ENCODE results near the gene LAMTOR5. TPM values are rescaled to one million over a fixed set of nuclear protein-coding genes. Genes with fewer than 3 reads are reported as not detected.
"Not testable (repeated sequence)": the region's sequence is repeated elsewhere in the genome, so short reads cannot be mapped to it uniquely, and the experiment has no call there.

LAMTOR5 gene
- total RNA-seq, 2 experiments from 2014 or later = 109 to 123 TPM

DNA sequence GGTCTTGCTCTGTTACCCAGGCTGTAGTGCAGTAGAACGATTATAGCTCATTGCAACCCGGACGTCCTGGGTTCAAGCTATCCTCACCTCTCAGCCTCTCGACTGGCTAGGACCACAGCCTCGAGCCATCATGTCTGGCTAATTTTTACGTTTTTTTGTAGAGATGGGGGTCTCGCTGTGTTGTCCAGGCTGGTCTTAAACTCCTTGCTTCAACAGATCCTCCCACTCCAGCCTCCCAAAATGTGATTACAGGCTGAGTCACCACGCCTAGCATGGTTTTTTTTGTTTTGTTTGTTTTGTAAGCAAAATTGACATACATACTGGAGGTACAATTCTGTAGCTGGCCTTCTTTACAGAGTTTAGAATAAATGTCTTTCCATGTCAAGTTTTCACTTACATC lies 994 bp upstream of the LAMTOR5 start:
- ChIA-PET CTCF (ENCODE audit: unreplicated experiment) (interaction anchor here (0.9 to 1.4 kb wide), 2 partner anchors 70 to 206 kb away, joined by 3 to 6 read pairs; partner anchors contain the start of gene RBM15), POLR2A (interaction anchor here (0.7 to 3.3 kb wide), 13 partner anchors 9 to 201 kb away, joined by 3 to 29 read pairs (median 4); partner anchors contain the start of gene RBM15)
- no peak for DNase-seq (ENCODE audit: low spot score)
- peaks cover 34% of the 10 kb centered on the region for H3K79me2 ChIP-seq (ENCODE audit: insufficient read depth, low read depth, low read length)
- no peaks in the 10 kb centered on the region for H3K9me2 ChIP-seq (ENCODE audit: insufficient read depth, low read length)
- H2AFZ ChIP-seq (ENCODE audit: low read length) = peak overlapping the region; percentile 85; the same call in 1 of the 2 replicates
- intact Hi-C loops (cut with micrococcal nuclease; ENCODE audit: unreplicated experiment) = no loop called here
- H3K27ac ChIP-seq (ENCODE audit: low read depth, low read length, poor library complexity, severe bottlenecking) = no peak overlapping the region
- H3K9me3 ChIP-seq (ENCODE audit: low read length) = no peaks in the 10 kb centered on the region
- H3K36me3 ChIP-seq (ENCODE audit: insufficient read depth, low read length) = peaks cover 26% of the 10 kb centered on the region
- peak overlapping the region; percentile 80 for H3K4me3 ChIP-seq (ENCODE audit: low read depth, low read length, poor library complexity, severe bottlenecking)
- TF ChIP-seq, protein P1, sequence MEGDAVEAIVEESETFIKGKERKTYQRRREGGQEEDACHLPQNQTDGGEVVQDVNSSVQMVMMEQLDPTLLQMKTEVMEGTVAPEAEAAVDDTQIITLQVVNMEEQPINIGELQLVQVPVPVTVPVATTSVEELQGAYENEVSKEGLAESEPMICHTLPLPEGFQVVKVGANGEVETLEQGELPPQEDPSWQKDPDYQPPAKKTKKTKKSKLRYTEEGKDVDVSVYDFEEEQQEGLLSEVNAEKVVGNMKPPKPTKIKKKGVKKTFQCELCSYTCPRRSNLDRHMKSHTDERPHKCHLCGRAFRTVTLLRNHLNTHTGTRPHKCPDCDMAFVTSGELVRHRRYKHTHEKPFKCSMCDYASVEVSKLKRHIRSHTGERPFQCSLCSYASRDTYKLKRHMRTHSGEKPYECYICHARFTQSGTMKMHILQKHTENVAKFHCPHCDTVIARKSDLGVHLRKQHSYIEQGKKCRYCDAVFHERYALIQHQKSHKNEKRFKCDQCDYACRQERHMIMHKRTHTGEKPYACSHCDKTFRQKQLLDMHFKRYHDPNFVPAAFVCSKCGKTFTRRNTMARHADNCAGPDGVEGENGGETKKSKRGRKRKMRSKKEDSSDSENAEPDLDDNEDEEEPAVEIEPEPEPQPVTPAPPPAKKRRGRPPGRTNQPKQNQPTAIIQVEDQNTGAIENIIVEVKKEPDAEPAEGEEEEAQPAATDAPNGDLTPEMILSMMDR (conservative IDR thresholded peaks at IDR 0.05; ENCODE audit: low read length) = no peak
- no peak for TF ChIP-seq EZH2phosphoT487 (IDR thresholded peaks at IDR 0.05; ENCODE audit: borderline replicate concordance, low read depth, low read length)
- BruUV-seq (replicated peaks) = no TSS peak
- H3K4me2 ChIP-seq (ENCODE audit: low read length) = peak overlapping the region; percentile 77
- H4K20me1 ChIP-seq (ENCODE audit: insufficient read depth, low read length) = no peaks in the 10 kb centered on the region
- H3K4me1 ChIP-seq (ENCODE audit: insufficient read depth, low read length, poor library complexity, severe bottlenecking) = peaks cover 32% of the 10 kb centered on the region

DNA sequence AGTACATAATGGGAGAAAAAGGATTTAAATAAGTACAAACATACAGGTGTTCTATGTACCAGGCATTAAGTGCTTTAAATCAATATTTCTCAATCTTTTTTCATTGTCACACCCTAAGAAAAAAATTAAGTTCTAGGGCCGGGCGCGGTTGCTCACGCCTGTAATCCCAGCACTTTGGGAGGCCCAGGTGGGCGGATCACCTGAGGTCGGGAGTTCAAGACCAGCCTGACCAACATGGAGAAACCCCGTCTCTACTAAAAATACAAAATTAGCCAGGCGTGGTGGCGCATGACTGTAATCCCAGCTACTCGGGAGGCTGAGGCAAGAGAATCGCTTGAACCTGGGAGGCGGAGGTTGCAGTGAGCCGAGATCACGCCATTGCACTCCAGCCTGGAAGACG lies 1.1 kb downstream of the LAMTOR5 start:
- DNase-seq (ENCODE audit: low spot score); H2AFZ ChIP-seq (ENCODE audit: low read length); H4K20me1 ChIP-seq (ENCODE audit: insufficient read depth, low read length); BruUV-seq (replicated peaks); H3K9me3 ChIP-seq (ENCODE audit: low read length); H3K9me2 ChIP-seq (ENCODE audit: insufficient read depth, low read length): not testable (repeated sequence)
- CTCF ChIA-PET (ENCODE audit: unreplicated experiment) = interaction anchor here (1.0 kb wide), 1 partner anchor 53 kb away, joined by 3 read pairs; no protein-coding TSS in a partner anchor
- peak overlapping the region; percentile 80 for H3K4me3 ChIP-seq (ENCODE audit: low read depth, low read length, poor library complexity, severe bottlenecking)
- peak overlapping the region; percentile 77 for H3K4me2 ChIP-seq (ENCODE audit: low read length)
- peaks cover 47% of the 10 kb centered on the region for H3K36me3 ChIP-seq (ENCODE audit: insufficient read depth, low read length)
- H3K27ac ChIP-seq (ENCODE audit: low read depth, low read length, poor library complexity, severe bottlenecking) = peak overlapping the region; percentile 65
- POLR2A ChIA-PET = interaction anchor here (1.0 kb wide), 3 partner anchors 9 to 20 kb away, joined by 3 to 4 read pairs (median 4); no protein-coding TSS in a partner anchor
- intact Hi-C loops (cut with micrococcal nuclease; ENCODE audit: unreplicated experiment) = loop anchor here (1.0 kb wide), 1 partner anchor 22 kb away; no protein-coding TSS in a partner anchor
- H3K79me2 ChIP-seq (ENCODE audit: insufficient read depth, low read depth, low read length) = peaks cover 34% of the 10 kb centered on the region
- H3K4me1 ChIP-seq (ENCODE audit: insufficient read depth, low read length, poor library complexity, severe bottlenecking) = peaks cover 20% of the 10 kb centered on the region

DNA sequence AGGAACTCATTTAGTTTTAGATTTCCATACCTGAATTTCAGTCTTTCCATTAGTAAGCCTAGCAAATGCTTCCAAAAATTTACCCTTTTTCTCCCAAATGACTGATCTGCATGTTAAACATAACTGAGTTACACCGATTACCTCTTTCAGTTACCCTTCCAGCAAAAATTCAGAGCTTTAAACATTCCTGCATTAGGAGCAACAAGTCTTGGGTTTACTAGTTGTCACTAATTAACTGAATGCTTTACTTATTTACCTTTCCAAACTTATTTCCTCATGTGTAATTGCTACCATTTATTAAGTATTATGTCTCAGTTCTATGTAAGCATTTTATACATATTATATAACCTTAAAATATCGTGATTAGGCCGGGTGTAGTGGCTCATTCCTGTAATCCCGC lies 3.1 kb downstream of the LAMTOR5 start:
- no peak overlapping the region for H3K4me3 ChIP-seq (ENCODE audit: low read depth, low read length, poor library complexity, severe bottlenecking)
- H3K4me2 ChIP-seq (ENCODE audit: low read length) = no peak overlapping the region
- no peaks in the 10 kb centered on the region for H3K9me2 ChIP-seq (ENCODE audit: insufficient read depth, low read length)
- TF ChIP-seq EZH2phosphoT487 (IDR thresholded peaks at IDR 0.05; ENCODE audit: borderline replicate concordance, low read depth, low read length) = no peak
- TF ChIP-seq, protein P1 (conservative IDR thresholded peaks at IDR 0.05; ENCODE audit: low read length) = no peak
- H3K9me3 ChIP-seq (ENCODE audit: low read length) = no peaks in the 10 kb centered on the region
- peaks cover 20% of the 10 kb centered on the region for H3K4me1 ChIP-seq (ENCODE audit: insufficient read depth, low read length, poor library complexity, severe bottlenecking)
- intact Hi-C loops (cut with micrococcal nuclease; ENCODE audit: unreplicated experiment) = no loop called here
- no peak overlapping the region for H3K27ac ChIP-seq (ENCODE audit: low read depth, low read length, poor library complexity, severe bottlenecking)
- H2AFZ ChIP-seq (ENCODE audit: low read length) = no peak overlapping the region
- ChIA-PET CTCF (ENCODE audit: unreplicated experiment) (no interaction called here), POLR2A (interaction anchor here (0.7 to 1.5 kb wide), 5 partner anchors 9 to 214 kb away, joined by 3 to 6 read pairs (median 3); no protein-coding TSS in a partner anchor)
- DNase-seq (ENCODE audit: low spot score) = no peak
- peaks cover 34% of the 10 kb centered on the region for H3K79me2 ChIP-seq (ENCODE audit: insufficient read depth, low read depth, low read length)
- no TSS peak for BruUV-seq (replicated peaks)
- H3K36me3 ChIP-seq (ENCODE audit: insufficient read depth, low read length) = peaks cover 67% of the 10 kb centered on the region
- no peaks in the 10 kb centered on the region for H4K20me1 ChIP-seq (ENCODE audit: insufficient read depth, low read length)
